Measurements from ENCODE around the gene FAH.

FAH gene

GRCh38 chr15:80168421-80168820, 15.6 kb downstream of the FAH start:
- Histone ChIP-seq H3K4me1 (ENCODE audit: insufficient read depth, poor library complexity, severe bottlenecking) (peaks cover 6% of the 10 kb centered on the region), H3K27ac (ENCODE audit: poor library complexity, severe bottlenecking) (no peak overlapping the region), H3K27me3 (ENCODE audit: insufficient read depth, poor library complexity, severe bottlenecking) (no peaks in the 10 kb centered on the region), H3K36me3 (ENCODE audit: low read depth) (peaks cover 19% of the 10 kb centered on the region), H3K9me3 (ENCODE audit: severe bottlenecking) (no peaks in the 10 kb centered on the region), H3K4me3 (ENCODE audit: severe bottlenecking) (no peak overlapping the region)
- ATAC-seq (ENCODE audit: low read depth), result no peak
- no peak for DNase-seq (ENCODE audit: low spot score)
- TF ChIP-seq CTCF (IDR thresholded peaks at IDR 0.05; ENCODE audit: poor library complexity, severe bottlenecking), result no peak

- no peak overlapping the region for H3K4me3 ChIP-seq (ENCODE audit: severe bottlenecking)
- TF ChIP-seq CTCF (IDR thresholded peaks at IDR 0.05; ENCODE audit: poor library complexity, severe bottlenecking), result no peak
- no peak overlapping the region for H3K27ac ChIP-seq (ENCODE audit: poor library complexity, severe bottlenecking)
- no peak for ATAC-seq (ENCODE audit: low read depth)
- H3K4me1 ChIP-seq (ENCODE audit: insufficient read depth, poor library complexity, severe bottlenecking), result peaks cover 8% of the 10 kb centered on the region
- DNase-seq (ENCODE audit: low spot score), result no peak
- H3K36me3 ChIP-seq (ENCODE audit: low read depth), result peaks cover 9% of the 10 kb centered on the region; the same call in 1 of the 2 replicates
- no peaks in the 10 kb centered on the region for H3K27me3 ChIP-seq (ENCODE audit: insufficient read depth, poor library complexity, severe bottlenecking)
- no peaks in the 10 kb centered on the region for H3K9me3 ChIP-seq (ENCODE audit: severe bottlenecking)
Observed at GRCh38 chr15:80169768-80170357, 17.1 kb downstream of the FAH start.

GRCh38 chr15:80170596-80170995, 17.8 kb downstream of the FAH start:
- DNase-seq (ENCODE audit: low spot score) (no peak), ATAC-seq (ENCODE audit: low read depth) (no peak)
- Histone ChIP-seq H3K4me3 (ENCODE audit: severe bottlenecking) (no peak overlapping the region), H3K9me3 (ENCODE audit: severe bottlenecking) (no peaks in the 10 kb centered on the region), H3K4me1 (ENCODE audit: insufficient read depth, poor library complexity, severe bottlenecking) (peaks cover 8% of the 10 kb centered on the region), H3K36me3 (ENCODE audit: low read depth) (peaks cover 8% of the 10 kb centered on the region; the same call in 1 of the 2 replicates), H3K27ac (ENCODE audit: poor library complexity, severe bottlenecking) (no peak overlapping the region), H3K27me3 (ENCODE audit: insufficient read depth, poor library complexity, severe bottlenecking) (no peaks in the 10 kb centered on the region)
- no peak for TF ChIP-seq CTCF (IDR thresholded peaks at IDR 0.05; ENCODE audit: poor library complexity, severe bottlenecking)

GRCh38 chr15:80171787-80172186, 19.0 kb downstream of the FAH start:
- DNase-seq (ENCODE audit: low spot score) (no peak), ATAC-seq (ENCODE audit: low read depth) (no peak)
- Histone ChIP-seq H3K27ac (ENCODE audit: poor library complexity, severe bottlenecking) (no peak overlapping the region), H3K36me3 (ENCODE audit: low read depth) (peaks cover 8% of the 10 kb centered on the region; the same call in 1 of the 2 replicates), H3K27me3 (ENCODE audit: insufficient read depth, poor library complexity, severe bottlenecking) (no peaks in the 10 kb centered on the region), H3K9me3 (ENCODE audit: severe bottlenecking) (no peaks in the 10 kb centered on the region), H3K4me1 (ENCODE audit: insufficient read depth, poor library complexity, severe bottlenecking) (peaks cover 8% of the 10 kb centered on the region), H3K4me3 (ENCODE audit: severe bottlenecking) (no peak overlapping the region)
- TF ChIP-seq CTCF (IDR thresholded peaks at IDR 0.05; ENCODE audit: poor library complexity, severe bottlenecking), result no peak

GRCh38 chr15:80172401-80172800, 19.6 kb downstream of the FAH start:
- peaks cover 8% of the 10 kb centered on the region for H3K4me1 ChIP-seq (ENCODE audit: insufficient read depth, poor library complexity, severe bottlenecking)
- H3K4me3 ChIP-seq (ENCODE audit: severe bottlenecking), result no peak overlapping the region
- no peak for DNase-seq (ENCODE audit: low spot score)
- ATAC-seq (ENCODE audit: low read depth), result no peak
- H3K9me3 ChIP-seq (ENCODE audit: severe bottlenecking), result no peaks in the 10 kb centered on the region
- no peak overlapping the region for H3K27ac ChIP-seq (ENCODE audit: poor library complexity, severe bottlenecking)
- H3K27me3 ChIP-seq (ENCODE audit: insufficient read depth, poor library complexity, severe bottlenecking), result no peaks in the 10 kb centered on the region
- peaks cover 8% of the 10 kb centered on the region; the same call in 1 of the 2 replicates for H3K36me3 ChIP-seq (ENCODE audit: low read depth)
- no peak for TF ChIP-seq CTCF (IDR thresholded peaks at IDR 0.05; ENCODE audit: poor library complexity, severe bottlenecking)
